Neural cell (in vitro differentiated cells): ENCODE results near the gene SPATS2L. TPM values are rescaled to one million over a fixed set of nuclear protein-coding genes. Genes with fewer than 3 reads are reported as not detected.

Experiments
- H2AFZ ChIP-seq: fragments of 200-600, 300-800 bp; sonication (generic), shearing (Covaris generic); 2 replicates; pipeline ENCODE4 v1.6.0; 2014; ENCODE audit warnings: low read depth, mild to moderate bottlenecking, antibody characterized with exemption, low read length, moderate library complexity
- H3F3A ChIP-seq: fragments of 200-600 bp; shearing (Covaris generic); 2 replicates; pipeline ENCODE4 v1.6.1; 2016; ENCODE audit warnings: mild to moderate bottlenecking, moderate library complexity, mixed read lengths, antibody characterized with exemption, low read length; ENCODE audit not compliant: insufficient read depth, poor library complexity, severe bottlenecking
- H3K27ac ChIP-seq: fragments of 200-600, 300-800 bp; sonication (generic), shearing (Covaris generic); 2 replicates; pipeline ENCODE4 v1.5.1; 2014; ENCODE audit warnings: mild to moderate bottlenecking, low read length, moderate library complexity
- H3K27me3 ChIP-seq: fragments of 300-800, 200-600 bp; sonication (generic), shearing (Covaris generic); 2 replicates; pipeline ENCODE4 v1.6.0; 2014; ENCODE audit warnings: mild to moderate bottlenecking, low read depth, low read length, moderate library complexity; ENCODE audit not compliant: insufficient read depth
- H3K36me3 ChIP-seq: fragments of 300-800, 200-600 bp; sonication (generic), shearing (Covaris generic); 2 replicates; pipeline ENCODE4 v1.5.1; 2014; ENCODE audit warnings: mild to moderate bottlenecking, antibody characterized with exemption, low read length, moderate library complexity; ENCODE audit not compliant: insufficient read depth
- H3K4me2 ChIP-seq: fragments of 300-800, 200-600 bp; sonication (generic), shearing (Covaris generic); 2 replicates; pipeline ENCODE4 v1.6.0; 2014; ENCODE audit warnings: mild to moderate bottlenecking, low read length
- H3K4me3 ChIP-seq: fragments of 300-800, 200-600 bp; sonication (generic), shearing (Covaris generic); 2 replicates; pipeline ENCODE4 v1.5.1; 2014; ENCODE audit warnings: mild to moderate bottlenecking, low read length, moderate library complexity
- H3K79me2 ChIP-seq: fragments of 200-600 bp; shearing (Covaris generic); replicated peaks from 2 replicates; pipeline ENCODE4 v1.6.0; 2014; ENCODE audit warnings: mild to moderate bottlenecking, low read length, moderate library complexity; ENCODE audit not compliant: insufficient read depth
- H3K9ac ChIP-seq: fragments of 300-800, 200-600 bp; sonication (generic), shearing (Covaris generic); 2 replicates; pipeline ENCODE4 v1.6.1; 2016; ENCODE audit warnings: mild to moderate bottlenecking, low read length, mixed read lengths
- H3K9me2 ChIP-seq: fragments of 200-600 bp; shearing (Covaris generic); 2 replicates; pipeline ENCODE4 v1.6.1; 2016; ENCODE audit warnings: mild to moderate bottlenecking, low read length, mixed read lengths; ENCODE audit not compliant: insufficient read depth
- H3K9me3 ChIP-seq: fragments of 200-600, 300-800 bp; sonication (generic), shearing (Covaris generic); 2 replicates; pipeline ENCODE4 v1.6.1; 2016; ENCODE audit warnings: mild to moderate bottlenecking, mixed run types, low read length, moderate library complexity, mixed read lengths
- H4K20me1 ChIP-seq: fragments of 200-600 bp; shearing (Covaris generic); 2 replicates; pipeline ENCODE4 v1.6.1; 2016; ENCODE audit warnings: mild to moderate bottlenecking, mixed run types; ENCODE audit not compliant: insufficient read depth
- CTCF ChIP-seq: fragments of 450-650 bp; IDR thresholded peaks from 2 replicates; pipeline ENCODE4 v1.5.1; 2014; ENCODE audit warnings: antibody characterized with exemption, mild to moderate bottlenecking, moderate library complexity; ENCODE audit not compliant: poor library complexity, severe bottlenecking
- EP300 ChIP-seq: fragments of 450-650 bp; conservative IDR thresholded peaks from 2 replicates; pipeline ENCODE4 v1.6.1; 2014; ENCODE audit warnings: antibody characterized with exemption, mild to moderate bottlenecking, moderate library complexity; ENCODE audit not compliant: poor library complexity, severe bottlenecking
- EZH2 ChIP-seq: fragments of 200-600, 300-800 bp; shearing (Covaris generic), sonication (generic); IDR thresholded peaks from 2 replicates; pipeline ENCODE4 v1.6.1; 2014; ENCODE audit warnings: antibody characterized with exemption, low read length, borderline replicate concordance, mild to moderate bottlenecking; ENCODE audit not compliant: insufficient read depth, poor library complexity, severe bottlenecking
- MXI1 ChIP-seq: fragments of 450-650 bp; conservative IDR thresholded peaks from 2 replicates; pipeline ENCODE4 v1.6.1; 2014; ENCODE audit warnings: antibody characterized with exemption, mild to moderate bottlenecking; ENCODE audit not compliant: poor library complexity, severe bottlenecking
- POLR2AphosphoS5 ChIP-seq: IDR thresholded peaks from 2 replicates; pipeline ENCODE4 v1.6.1; 2012
- RAD21 ChIP-seq: fragments of 450-650 bp; conservative IDR thresholded peaks from 2 replicates; pipeline ENCODE4 v1.6.1; 2014; ENCODE audit warnings: antibody characterized with exemption, mild to moderate bottlenecking, moderate library complexity
- REST ChIP-seq: IDR thresholded peaks from 2 replicates; pipeline ENCODE4 v1.6.1; 2012; ENCODE audit warnings: borderline replicate concordance
- SMC3 ChIP-seq: fragments of 450-650 bp; conservative IDR thresholded peaks from 2 replicates; pipeline ENCODE4 v1.6.1; 2014; ENCODE audit warnings: antibody characterized with exemption, mild to moderate bottlenecking, moderate library complexity; ENCODE audit not compliant: poor library complexity
- TAF1 ChIP-seq: IDR thresholded peaks from 2 replicates; pipeline ENCODE4 v1.6.1; 2012; ENCODE audit warnings: low read depth
- polyA plus RNA-seq: library from polyadenylated mRNA; depleted of rRNA; stranded (reverse); fragments of >200 nt; gene quantifications from 2 replicates; pipeline ENCODE4 v1.2.3, GENCODE V29; 2014

The SPATS2L gene
- polyA plus RNA-seq, 1 donor from 2014 or later = 8.5 TPM

GRCh38 chr2:200276472-200276871 is 30.0 kb upstream of the SPATS2L start:
- Histone ChIP-seq H3K4me3 (no peak overlapping the region), H3K27ac (no peak overlapping the region), H3K79me2 (no peaks in the 10 kb centered on the region), H2AFZ (no peak overlapping the region), H4K20me1 (no peaks in the 10 kb centered on the region), H3K4me2 (no peak overlapping the region), H3K9me3 (no peaks in the 10 kb centered on the region), H3K36me3 (no peaks in the 10 kb centered on the region), H3K9me2 (no peaks in the 10 kb centered on the region), H3F3A (no peaks in the 10 kb centered on the region), H3K9ac (no peak overlapping the region), H3K27me3 (no peaks in the 10 kb centered on the region)
- TF ChIP-seq CTCF (no peak), EP300 (no peak), REST (no peak), RAD21 (no peak), TAF1 (no peak), SMC3 (no peak), POLR2AphosphoS5 (no peak), EZH2 (no peak), MXI1 (no peak)

- no peak for TF ChIP-seq CTCF
- no peak for TF ChIP-seq TAF1
- no peak for TF ChIP-seq POLR2AphosphoS5
- no peak for TF ChIP-seq EZH2
- no peak for TF ChIP-seq SMC3
- no peak for TF ChIP-seq MXI1
- no peak for TF ChIP-seq RAD21
- no peak for TF ChIP-seq EP300
- TF ChIP-seq REST = no peak
- no peaks in the 10 kb centered on the region for H3K9me3 ChIP-seq
- H3K4me2 ChIP-seq = no peak overlapping the region
- H2AFZ ChIP-seq = no peak overlapping the region
- no peaks in the 10 kb centered on the region for H3K36me3 ChIP-seq
- H3K9ac ChIP-seq = no peak overlapping the region
- no peaks in the 10 kb centered on the region for H3K79me2 ChIP-seq
- H3K27ac ChIP-seq = no peak overlapping the region
- H3K9me2 ChIP-seq = no peaks in the 10 kb centered on the region
- H3K27me3 ChIP-seq = no peaks in the 10 kb centered on the region
- H4K20me1 ChIP-seq = no peaks in the 10 kb centered on the region
- H3F3A ChIP-seq = no peaks in the 10 kb centered on the region
- no peak overlapping the region for H3K4me3 ChIP-seq
Observed at GRCh38 chr2:200278694-200279316, 27.7 kb upstream of the SPATS2L start.
